ENCODE data around the gene CCNJ.

DNA sequence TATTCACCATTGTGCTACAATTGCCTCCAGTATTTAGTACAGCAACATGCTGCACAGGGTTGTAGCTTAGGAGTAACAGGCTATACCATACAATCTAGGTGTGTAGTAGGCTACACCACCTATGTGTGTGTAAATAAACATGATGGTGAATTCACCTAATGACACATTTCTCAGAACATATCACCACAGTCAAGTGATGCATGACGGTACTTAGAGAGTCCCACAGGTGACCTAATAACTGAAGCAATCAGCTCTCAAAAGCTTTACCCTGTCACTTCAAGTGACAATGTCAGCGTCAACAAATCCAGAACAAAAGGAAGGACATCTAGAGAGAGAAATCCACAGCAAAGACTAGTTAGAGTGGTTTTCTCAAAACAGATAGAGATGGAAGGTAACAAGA is 38.8 kb downstream of the CCNJ start:
- TF ChIP-seq, protein P1, sequence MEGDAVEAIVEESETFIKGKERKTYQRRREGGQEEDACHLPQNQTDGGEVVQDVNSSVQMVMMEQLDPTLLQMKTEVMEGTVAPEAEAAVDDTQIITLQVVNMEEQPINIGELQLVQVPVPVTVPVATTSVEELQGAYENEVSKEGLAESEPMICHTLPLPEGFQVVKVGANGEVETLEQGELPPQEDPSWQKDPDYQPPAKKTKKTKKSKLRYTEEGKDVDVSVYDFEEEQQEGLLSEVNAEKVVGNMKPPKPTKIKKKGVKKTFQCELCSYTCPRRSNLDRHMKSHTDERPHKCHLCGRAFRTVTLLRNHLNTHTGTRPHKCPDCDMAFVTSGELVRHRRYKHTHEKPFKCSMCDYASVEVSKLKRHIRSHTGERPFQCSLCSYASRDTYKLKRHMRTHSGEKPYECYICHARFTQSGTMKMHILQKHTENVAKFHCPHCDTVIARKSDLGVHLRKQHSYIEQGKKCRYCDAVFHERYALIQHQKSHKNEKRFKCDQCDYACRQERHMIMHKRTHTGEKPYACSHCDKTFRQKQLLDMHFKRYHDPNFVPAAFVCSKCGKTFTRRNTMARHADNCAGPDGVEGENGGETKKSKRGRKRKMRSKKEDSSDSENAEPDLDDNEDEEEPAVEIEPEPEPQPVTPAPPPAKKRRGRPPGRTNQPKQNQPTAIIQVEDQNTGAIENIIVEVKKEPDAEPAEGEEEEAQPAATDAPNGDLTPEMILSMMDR (IDR thresholded peaks at IDR 0.05) = no peak
- TF ChIP-seq EP300 (IDR thresholded peaks at IDR 0.05) = no peak
